KMS-11 (cell line): ENCODE results near the gene MYH11.

Experiments
- H2AFZ ChIP-seq: fragments of 200-600 bp; sonication (generic); 2 replicates; pipeline ENCODE4 v1.6.1; 2016; ENCODE audit warnings: antibody characterized with exemption, mixed run types, low read depth
- H3K27ac ChIP-seq: fragments of 200-600 bp; sonication (generic); 2 replicates; pipeline ENCODE4 v1.6.1; 2016; ENCODE audit warnings: mild to moderate bottlenecking, mixed run types
- H3K27me3 ChIP-seq: fragments of 200-600 bp; sonication (generic); 2 replicates; pipeline ENCODE4 v1.6.1; 2017; ENCODE audit warnings: mild to moderate bottlenecking, low read depth, mixed run types, moderate library complexity; ENCODE audit not compliant: insufficient read depth
- H3K36me3 ChIP-seq: fragments of 200-600 bp; sonication (generic); 2 replicates; pipeline ENCODE4 v1.6.1; 2017; ENCODE audit warnings: mild to moderate bottlenecking, mixed run types; ENCODE audit not compliant: insufficient read depth
- H3K4me1 ChIP-seq: fragments of 200-600 bp; sonication (generic); 2 replicates; pipeline ENCODE4 v1.6.1; 2016; ENCODE audit warnings: mild to moderate bottlenecking, low read depth, mixed run types; ENCODE audit not compliant: poor library complexity, severe bottlenecking
- H3K4me2 ChIP-seq: fragments of 200-600 bp; sonication (generic); 2 replicates; pipeline ENCODE4 v1.7.0; 2016; ENCODE audit warnings: mild to moderate bottlenecking, mixed run types
- H3K4me3 ChIP-seq: fragments of 200-600 bp; sonication (generic); IDR thresholded peaks from 2 replicates; pipeline ENCODE4 v1.6.1; 2017; ENCODE audit warnings: low read depth, low read length, mixed read lengths; ENCODE audit not compliant: insufficient read depth
- H3K79me2 ChIP-seq: fragments of 200-600 bp; sonication (generic); 2 replicates; pipeline ENCODE4 v1.6.1; 2016; ENCODE audit warnings: low read depth, mixed run types; ENCODE audit not compliant: insufficient read depth
- H3K9ac ChIP-seq: fragments of 200-600 bp; sonication (generic); 2 replicates; pipeline ENCODE4 v1.6.1; 2016; ENCODE audit warnings: mild to moderate bottlenecking, mixed run types
- H4K20me1 ChIP-seq: fragments of 200-600 bp; sonication (generic); 2 replicates; pipeline ENCODE4 v1.6.1; 2016; ENCODE audit warnings: mild to moderate bottlenecking, mixed run types; ENCODE audit not compliant: insufficient read depth
- CTCF ChIP-seq: fragments of 200-600 bp; sonication (generic); conservative IDR thresholded peaks from 2 replicates; pipeline ENCODE4 v1.6.1; 2017; ENCODE audit warnings: low read depth, mild to moderate bottlenecking, antibody characterized with exemption, low read length, moderate library complexity, mixed read lengths

MYH11 gene

GRCh38 chr16:15775663-15776304, 81.0 kb downstream of the MYH11 start:
- Histone ChIP-seq H4K20me1 (no peaks in the 10 kb centered on the region), H3K27ac (no peak overlapping the region), H2AFZ (no peak overlapping the region), H3K4me3 (no peak overlapping the region), H3K4me2 (no peak overlapping the region), H3K36me3 (no peaks in the 10 kb centered on the region), H3K27me3 (no peaks in the 10 kb centered on the region), H3K4me1 (no peaks in the 10 kb centered on the region), H3K9ac (no peak overlapping the region), H3K79me2 (no peaks in the 10 kb centered on the region)
- no peak for TF ChIP-seq CTCF

- Histone ChIP-seq H3K4me2 (no peak overlapping the region), H3K79me2 (no peaks in the 10 kb centered on the region), H3K27me3 (no peaks in the 10 kb centered on the region), H3K9ac (no peak overlapping the region), H3K36me3 (no peaks in the 10 kb centered on the region), H2AFZ (no peak overlapping the region), H3K4me3 (no peak overlapping the region), H4K20me1 (no peaks in the 10 kb centered on the region), H3K4me1 (no peaks in the 10 kb centered on the region), H3K27ac (no peak overlapping the region)
- TF ChIP-seq CTCF = no peak
Observed at GRCh38 chr16:15775209-15775608, 81.6 kb downstream of the MYH11 start.

GRCh38 chr16:15773968-15774367, 82.9 kb downstream of the MYH11 start:
- Histone ChIP-seq H3K27me3 (no peaks in the 10 kb centered on the region), H3K79me2 (no peaks in the 10 kb centered on the region), H3K4me2 (no peak overlapping the region), H2AFZ (no peak overlapping the region), H3K4me1 (no peaks in the 10 kb centered on the region), H3K9ac (no peak overlapping the region), H3K36me3 (no peaks in the 10 kb centered on the region), H3K4me3 (no peak overlapping the region), H3K27ac (no peak overlapping the region), H4K20me1 (no peaks in the 10 kb centered on the region)
- no peak for TF ChIP-seq CTCF

- H3K4me1 ChIP-seq = no peaks in the 10 kb centered on the region
- TF ChIP-seq CTCF = no peak
- H3K4me2 ChIP-seq = no peak overlapping the region
- H3K9ac ChIP-seq = no peak overlapping the region
- H3K27ac ChIP-seq = no peak overlapping the region
- H4K20me1 ChIP-seq = no peaks in the 10 kb centered on the region
- H2AFZ ChIP-seq = no peak overlapping the region
- no peaks in the 10 kb centered on the region for H3K79me2 ChIP-seq
- H3K36me3 ChIP-seq = no peaks in the 10 kb centered on the region
- no peak overlapping the region for H3K4me3 ChIP-seq
- H3K27me3 ChIP-seq = no peaks in the 10 kb centered on the region
Observed at GRCh38 chr16:15772579-15773293, 84.1 kb downstream of the MYH11 start.
